Stimulated activated CD4-positive, alpha-beta T cell treated with anti-CD3 and anti-CD28 coated beads, TNF-alpha, amount 100 ng/mL, for 24 hours (primary cell): ENCODE measurements around the gene ZNF521.

ENCODE experiments used
- DNase-seq, 3 experiments: peaks; one replicate each; pipeline ENCODE4 v3.0.0-alpha.2; 2020; ENCODE audit warnings: low read depth in 3 of 3

The ZNF521 gene

DNA sequence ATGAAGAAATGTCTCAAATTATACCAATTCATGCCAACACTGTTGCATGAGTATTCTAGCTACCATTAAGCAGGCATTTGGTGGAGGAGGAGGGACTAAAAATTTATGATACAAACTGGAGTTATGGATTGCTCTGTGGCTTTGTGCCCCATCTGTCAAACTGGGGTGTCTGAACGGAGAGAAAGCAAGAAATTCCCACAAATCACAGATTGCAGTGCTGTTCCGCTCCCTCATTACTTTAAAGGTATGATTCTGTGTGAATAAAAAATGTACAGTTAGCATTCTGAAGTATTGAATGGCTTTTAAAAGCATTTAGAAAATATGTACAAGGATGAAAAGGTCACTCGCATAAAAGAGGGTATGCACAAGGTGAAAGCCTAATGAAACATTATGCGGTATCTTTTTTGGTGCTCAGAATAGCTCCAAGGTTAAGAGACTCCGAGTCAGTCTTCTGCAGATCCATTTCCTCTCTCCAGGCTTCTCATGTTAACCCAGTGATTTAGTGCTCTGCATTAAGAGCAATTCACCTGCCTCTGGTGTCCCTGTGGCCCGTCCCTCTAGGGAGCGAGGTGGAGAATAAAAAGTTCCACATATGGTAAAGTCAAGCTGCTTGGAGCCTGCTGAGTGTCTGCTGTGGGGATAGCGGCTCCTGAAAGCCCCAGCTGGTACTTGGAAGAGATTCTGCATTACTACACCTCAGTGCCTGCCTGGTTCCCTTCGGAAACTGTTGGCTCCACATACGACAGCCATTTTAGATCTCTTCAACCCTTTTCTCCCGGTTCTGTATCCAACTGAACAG lies 184.2 kb downstream of the ZNF521 start:
- DNase-seq: no peak

DNA sequence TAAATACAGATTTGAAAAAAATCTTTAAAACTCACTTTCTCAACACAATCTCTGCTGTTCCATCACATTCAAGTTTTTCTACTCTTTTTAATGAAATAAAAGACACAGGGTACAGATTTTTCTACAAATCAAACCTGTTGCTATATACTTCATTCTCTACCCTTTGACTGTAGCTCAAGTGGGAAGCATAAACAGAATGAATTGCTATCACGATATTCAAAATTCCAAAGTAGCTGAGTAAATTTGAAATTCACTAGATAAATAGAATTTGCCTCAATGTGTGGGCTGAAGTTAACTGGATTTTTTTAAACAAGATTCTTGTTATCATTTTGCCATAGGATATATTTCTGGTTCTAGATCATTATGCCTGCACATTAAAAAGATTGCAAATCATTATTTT lies 185.9 kb downstream of the ZNF521 start:
- no peak for DNase-seq

DNA sequence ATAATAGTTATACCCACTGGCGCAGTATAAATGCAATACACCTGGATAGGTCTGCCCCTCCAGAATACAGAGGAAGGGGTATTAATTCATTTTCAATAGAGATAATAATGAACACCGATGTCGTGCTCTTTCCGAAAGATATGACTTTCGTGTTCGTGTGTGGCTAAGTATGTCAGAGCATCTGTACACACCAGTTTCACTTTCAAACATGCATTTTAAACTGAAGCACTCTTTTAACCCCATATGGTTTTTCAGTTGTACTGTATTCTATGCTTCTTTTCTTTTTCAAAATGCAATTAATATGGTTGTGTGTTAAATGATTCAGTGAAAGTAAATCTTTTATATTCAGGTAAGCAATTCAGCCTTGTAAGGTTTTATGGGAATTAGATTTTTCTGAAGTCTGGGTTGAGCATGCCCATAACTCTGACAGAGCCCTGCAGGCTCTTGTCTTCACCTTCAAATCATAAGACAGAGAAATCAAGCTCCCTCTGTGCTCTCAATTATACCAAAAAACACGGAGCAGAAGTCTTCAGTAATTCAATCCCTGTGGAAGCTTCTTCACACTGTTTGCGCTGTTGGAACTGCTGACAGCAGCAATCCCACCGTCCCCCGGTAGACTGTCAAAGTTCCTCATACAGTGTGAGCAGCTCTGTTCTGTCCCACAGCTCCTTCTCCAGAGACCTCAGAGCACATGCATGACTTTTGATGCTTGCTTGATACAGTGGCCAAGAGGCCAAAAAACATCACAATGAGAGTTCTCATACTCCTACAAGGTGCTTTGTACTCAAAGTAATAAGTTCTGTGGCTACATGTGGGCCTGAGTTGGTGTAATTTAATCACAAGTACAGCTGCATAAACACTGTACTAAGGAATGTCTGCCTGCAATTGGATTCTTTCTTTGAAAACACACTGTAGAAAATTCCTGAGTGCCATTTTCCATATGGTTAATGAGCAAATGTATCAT lies 186.8 kb downstream of the ZNF521 start:
- no peak for DNase-seq

DNA sequence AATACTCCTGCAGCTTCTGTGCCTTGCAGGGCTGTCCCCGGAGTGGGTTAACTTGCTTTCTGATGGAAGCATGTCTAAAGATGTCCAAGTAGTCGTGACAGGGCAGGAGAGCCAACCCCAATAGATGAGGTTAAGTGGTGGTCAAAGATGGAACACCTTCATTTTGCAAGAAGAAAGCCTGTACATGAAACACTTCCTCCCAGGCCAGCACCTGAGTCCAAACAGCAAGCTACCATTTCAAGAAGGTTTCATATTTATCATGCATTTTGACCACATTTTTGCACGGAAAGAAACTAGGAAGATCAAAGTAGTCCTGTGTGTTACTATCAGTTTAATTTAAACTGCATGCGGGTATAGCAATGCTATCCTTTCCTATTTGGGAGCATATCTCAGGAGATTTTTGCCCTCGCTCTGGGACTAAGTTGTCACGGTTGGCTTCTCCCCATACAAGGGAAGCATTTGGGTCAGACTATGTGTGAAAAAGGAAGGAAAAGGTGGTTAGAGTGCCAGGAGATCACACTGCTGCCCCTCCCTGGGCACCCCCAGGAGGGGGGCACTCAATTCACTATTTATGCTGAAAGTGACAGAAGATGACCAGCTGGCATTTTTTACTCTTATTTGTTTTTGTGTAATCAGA lies 187.6 kb downstream of the ZNF521 start:
- DNase-seq: no peak

DNA sequence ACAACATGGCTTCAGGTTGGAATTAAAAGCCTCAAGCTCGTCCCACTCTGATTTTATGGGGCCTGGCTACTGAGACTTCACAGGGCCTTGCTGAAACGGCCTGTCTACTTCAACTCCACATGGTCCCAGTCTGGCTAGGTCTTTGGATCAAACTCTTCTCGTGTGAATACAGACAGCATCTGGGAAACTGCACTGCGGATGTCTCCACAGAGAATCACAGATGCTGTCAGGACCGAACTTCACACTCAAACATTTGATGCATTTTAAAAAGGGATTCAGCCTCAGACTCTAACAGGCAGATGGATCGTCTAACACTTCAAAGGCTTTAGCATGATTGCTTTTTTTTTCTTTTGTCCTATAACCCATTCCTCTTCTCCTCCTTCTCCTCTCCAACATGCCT lies 198.5 kb downstream of the ZNF521 start:
- no peak for DNase-seq

DNA sequence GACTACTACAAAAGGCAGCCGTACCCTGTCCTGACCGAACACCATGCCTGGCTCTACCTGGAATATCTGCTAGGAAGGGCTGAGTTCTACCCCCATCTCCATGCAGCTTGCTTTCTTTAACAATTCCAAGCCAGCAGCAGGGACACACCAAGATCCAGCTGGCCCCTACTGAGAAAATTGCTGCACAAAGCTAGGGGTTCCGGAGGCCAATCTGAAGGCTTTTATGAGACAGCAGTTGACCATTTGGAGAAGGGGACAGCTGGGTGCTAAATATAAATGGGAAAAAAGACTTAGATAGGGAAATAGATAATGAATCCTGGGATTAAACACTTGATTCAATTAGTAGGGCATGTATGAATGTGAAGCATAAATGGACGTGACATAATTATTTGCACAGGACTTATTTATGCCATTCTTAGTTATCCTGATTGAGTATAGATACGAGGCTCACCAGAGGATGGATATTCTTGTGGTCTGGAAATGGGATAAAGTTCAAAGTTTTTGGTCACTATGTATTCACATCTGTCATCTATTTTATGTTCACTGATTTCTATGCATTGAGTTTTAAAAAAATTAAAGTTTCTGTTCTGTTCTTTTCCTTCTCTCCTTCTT lies 204.0 kb downstream of the ZNF521 start:
- no peak for DNase-seq

DNA sequence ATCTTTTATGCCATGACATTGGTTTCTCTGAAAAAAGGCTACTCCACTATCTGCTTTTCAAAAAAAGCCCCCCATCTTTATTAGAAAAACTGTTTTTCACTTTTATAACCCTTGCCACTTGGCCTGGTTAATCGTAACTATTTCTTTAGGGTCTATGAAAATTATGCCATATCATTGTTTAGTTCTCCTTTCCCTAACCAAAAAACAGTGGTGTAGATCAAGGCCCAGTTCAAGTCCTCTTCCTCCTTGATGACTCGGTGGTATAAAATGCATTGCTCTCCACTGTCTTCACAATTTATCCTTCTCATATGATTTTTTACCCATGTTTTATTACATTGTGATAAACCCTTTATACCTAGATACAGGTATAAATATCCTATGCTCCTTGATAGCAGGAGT lies 205.5 kb downstream of the ZNF521 start:
- no peak for DNase-seq

DNA sequence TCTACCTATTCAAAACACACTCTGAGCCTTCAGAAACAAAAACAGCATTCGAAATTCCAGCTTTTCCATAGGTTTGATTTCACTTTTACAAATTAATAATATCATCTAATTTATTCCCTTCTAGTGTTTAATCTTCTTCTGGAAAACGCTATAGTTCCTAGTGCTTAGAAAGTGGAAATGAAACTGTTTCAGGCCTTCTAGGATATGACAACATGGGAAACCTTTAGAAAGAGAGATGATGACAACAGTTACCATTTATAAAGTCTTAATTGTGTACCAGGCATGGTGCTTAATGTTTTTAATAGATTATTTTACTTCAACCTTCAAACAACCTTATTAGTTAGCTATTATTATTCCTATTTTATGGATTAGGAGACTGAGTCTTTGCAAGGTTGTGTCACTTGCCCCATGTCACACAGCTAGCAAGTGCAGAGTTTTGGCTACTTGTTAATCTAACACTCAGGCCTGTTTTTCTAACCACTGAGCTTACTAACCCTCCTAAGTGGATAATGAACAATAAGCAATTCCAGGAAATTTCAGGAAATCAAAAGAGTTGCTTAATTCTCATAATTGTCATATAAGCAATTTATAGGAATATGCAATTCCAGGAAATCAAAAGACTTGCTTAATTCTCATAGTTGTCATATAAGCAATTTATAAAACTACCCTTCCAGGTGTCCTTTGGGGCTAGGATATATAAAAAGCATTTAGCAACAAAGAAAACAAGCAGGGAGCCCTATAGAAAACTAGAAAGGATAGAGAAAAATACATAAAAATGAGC lies 206.0 kb downstream of the ZNF521 start:
- no peak for DNase-seq

DNA sequence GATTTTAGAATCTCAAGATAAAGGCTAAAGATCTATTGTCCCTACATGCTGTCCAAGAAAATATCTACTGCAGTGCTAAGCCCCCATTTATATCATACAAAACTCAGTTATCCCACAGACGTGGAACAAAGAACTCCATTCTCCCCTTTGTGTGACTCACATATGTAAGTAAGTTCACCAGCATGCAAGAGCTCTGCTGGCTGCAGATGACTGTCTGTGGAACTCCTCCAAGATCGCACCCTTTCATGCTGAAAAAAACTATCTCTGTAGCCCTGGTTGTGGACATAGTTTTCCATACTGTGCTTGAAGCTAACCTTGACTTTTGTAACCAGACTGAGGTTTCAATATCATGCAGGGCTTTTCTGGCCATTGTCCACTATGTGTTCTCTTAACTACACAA lies 207.1 kb downstream of the ZNF521 start:
- no peak for DNase-seq

DNA sequence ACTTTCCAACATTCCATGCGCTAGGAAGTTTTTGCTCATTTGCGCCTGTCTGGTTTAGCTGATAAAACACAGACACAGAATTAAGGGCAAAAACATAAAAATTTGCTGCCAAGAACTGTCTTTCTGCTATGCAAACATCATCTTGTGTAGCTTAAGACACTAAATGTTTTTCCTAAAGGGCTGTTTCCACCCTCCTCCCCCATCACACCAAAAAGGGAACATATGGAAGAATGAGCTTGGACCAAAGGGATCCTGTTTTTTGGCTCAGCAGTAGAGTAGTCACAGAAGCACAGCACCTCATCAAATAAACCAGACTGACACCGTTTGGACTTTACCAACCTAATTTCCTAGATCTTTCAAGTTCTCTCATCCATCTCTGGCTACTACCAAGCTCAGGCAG lies 210.1 kb downstream of the ZNF521 start:
- no peak for DNase-seq

DNA sequence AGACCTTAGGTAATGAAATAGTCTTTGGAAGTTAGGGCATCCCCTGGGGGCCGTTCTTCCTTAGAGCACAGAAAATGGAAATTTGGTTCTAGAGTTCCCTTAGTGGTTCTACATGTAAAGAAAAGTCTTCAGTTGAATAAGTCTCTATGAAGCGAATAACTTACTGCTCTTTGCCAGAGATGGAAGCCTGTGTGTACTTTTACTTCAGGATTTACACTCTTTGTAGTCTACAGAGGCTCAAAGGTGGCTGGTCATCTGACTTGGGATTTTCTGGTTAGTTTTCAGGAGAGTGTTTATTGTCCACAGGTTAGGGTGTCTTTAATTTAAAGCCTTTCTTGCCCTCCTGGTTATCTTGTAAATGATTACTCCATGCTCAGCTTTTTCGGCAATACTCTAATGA lies 210.6 kb downstream of the ZNF521 start:
- no peak for DNase-seq

DNA sequence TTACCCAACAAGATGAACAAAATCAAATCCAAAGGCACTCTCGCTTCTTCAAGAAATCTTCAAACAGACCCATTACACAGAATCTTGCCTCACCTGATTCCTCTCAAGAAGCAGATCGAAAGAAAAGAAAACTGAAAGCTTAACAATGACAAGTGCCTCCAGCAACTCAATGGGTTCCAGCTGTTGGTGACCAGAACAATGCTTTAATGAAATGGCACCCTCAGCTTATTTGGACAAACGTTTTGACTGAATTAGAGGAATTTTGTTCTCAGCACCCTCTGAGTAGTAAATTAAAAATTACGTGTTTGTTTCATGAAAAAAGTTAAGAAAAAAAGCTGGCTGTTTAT lies 211.0 kb downstream of the ZNF521 start:
- DNase-seq: no peak

DNA sequence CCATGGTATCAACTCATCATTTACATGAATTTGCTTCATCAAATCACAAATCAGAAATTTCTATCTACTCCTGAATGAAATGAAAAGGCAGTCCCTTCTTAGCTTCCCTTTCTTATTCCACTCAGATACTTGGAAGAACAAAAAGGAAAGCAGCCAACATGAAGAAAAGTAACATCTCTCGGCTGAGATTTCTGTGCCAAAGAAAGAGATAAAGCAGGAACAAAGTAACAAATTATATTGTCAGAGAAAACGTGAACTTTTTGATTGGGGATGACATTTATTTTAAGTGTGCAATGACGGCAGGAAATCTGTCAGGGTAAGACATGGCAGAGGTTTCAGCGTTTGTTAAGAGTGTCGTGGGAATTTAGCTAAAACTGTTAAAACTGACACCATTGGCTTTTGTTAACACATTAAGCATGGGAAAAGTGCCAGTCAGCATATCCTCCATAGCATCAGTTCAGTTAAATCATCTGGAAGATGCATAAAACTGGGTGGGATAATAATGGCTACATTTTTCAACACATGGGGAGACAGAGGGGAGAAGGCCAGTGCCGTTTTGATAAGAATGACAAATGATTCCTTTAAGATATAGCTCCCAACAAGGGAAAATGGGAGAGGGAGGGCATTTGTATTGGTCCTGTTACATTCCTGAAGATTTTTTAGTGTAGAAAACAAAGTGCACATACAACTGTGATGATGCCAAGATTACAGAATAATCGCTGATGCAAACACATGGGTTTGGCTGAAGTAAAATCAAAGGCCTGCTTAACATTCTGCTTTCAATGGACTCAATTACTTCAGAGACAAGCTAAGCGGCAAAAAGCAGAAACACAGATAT lies 211.6 kb downstream of the ZNF521 start:
- no peak for DNase-seq

DNA sequence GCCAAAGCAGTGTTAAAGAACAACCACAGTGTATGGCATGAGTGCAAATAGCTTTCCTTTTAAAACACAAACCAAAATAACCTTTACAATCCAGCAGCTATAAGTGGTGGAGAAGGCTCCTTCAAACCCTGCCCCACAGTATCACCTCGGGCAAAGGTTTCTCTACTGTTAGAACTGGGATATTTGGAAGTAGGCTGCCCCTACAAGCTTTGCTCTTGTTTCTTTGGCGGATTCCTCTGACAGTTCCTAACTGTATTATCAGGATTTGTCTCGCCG lies 214.8 kb downstream of the ZNF521 start:
- no peak for DNase-seq

DNA sequence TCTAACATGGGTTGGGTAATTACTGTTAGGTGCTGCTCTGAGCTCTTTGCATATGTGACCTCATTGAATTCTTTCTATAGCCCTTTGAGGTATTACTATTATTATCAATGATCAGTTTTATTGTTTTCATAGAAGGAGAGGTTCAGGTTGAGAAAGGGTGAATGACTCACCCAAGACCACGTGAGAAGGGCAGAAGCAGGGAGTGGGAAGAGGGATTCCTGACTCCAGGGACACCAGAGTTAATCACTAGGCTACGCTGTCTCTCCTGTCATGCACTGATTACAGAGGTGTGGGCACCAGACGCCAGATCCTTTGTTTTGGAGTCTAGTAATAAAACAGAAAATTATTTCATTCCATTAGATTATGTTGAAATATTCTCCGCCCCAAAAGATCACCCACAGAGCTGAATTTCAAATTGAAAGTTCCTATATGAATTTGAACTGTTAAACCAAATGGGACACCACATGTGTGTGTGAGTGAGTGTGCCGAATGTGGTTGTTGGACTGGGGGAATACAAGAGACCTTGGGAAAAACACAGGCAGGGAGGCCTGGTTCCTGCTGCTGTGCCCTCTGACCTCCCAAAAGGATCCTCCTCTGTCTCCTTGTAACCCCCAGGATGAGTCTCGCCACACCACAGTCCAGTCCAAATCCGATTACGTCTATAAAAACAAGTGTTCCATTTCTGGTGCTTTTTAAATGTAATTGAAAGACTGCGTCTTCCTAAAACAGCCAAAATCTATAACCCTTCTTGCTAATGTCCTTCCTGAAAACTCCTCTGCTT lies 215.4 kb downstream of the ZNF521 start:
- DNase-seq: no peak

DNA sequence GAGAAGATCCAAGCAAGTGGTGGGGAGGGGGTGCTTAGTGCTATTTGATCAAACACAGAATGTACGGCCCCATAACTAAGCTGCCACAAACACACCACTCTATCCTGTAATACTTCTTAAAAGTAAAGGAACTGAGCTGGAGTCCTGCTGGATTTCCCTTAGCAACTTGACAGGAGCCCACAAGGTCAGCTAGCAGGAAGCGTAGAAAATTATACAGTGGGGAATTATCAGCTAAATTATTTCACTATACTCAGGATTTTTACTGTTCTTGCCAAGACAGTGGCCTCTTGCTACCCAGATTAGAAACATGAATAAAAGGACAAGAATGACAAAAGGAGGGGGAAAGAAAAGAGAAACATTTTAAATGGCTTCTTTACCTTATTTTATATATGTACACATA lies 217.1 kb downstream of the ZNF521 start:
- no peak for DNase-seq

DNA sequence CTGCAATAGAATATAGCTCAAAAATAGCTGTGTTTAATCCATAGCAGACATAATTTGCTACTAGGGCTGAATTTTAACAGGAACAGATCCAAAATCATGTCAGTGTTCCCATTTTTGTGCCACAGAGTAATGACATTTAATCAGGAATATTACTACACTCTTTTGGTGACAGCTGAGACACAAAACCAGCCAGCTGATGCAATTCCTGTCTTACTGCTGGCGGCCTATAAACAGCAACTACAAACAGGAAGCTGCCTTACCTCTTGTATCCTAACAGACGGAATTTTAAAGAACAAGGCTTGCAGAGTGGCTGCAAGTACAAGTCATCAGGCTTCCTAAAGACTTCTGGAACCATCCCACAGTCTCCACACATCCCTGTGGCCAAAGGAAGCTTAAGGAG lies 218.1 kb downstream of the ZNF521 start:
- no peak for DNase-seq

DNA sequence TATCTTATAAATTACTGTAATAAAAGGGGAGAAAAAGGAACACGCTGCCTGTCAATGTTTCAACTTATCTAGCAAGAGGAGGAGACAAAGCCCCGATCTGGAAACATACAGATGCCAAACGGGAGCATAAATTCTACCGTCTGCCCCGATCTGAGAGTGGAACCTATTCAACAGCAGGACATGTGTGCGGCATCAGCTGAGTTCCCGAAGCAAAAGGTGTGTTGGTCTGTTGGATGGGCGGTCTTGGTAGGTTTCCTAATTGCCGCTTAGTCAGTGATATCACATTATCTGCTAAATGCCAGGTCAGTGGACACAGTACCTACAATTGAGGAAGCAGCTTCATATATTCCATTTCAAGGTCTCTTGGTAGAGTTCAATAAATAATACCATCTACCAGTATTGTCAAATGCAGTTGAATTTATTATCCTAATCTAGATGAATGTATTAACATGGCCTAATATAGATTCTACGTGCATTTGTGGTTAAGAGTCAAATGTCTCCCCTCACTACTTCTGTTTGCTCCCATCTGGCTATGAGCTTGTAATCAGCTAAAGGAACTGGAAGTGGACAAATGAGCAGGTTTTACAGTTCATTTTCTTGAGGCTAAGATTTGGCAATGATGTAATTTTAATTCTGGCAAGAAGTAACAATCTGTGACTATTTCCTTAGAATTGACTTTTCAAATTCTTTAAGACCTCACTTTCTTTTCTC lies 219.0 kb downstream of the ZNF521 start:
- DNase-seq: no peak

DNA sequence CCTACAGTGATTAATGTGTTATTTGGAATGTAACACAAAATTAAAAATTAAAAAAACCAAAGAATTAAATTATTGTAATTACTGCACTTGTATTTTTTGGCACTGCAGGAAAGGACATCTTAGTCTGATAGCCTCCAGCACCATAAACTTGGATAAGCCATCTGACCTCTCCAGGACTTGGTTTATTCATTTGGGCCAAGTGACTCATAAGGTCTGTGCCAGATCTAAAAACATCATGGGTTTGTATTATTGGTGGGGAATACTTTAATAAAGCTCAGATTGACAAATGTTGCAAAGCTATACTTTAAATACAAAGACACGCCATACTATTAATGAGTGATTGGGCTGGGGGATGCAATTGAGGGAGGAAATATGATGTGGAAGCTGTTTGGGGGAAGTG lies 225.2 kb downstream of the ZNF521 start:
- no peak for DNase-seq
